Frontal cortex (tissue), 4 donors: Measurements from ENCODE around the gene ZBTB7B. TPM values are rescaled to one million over a fixed set of nuclear protein-coding genes. Genes with fewer than 3 reads are reported as not detected.

Source experiments
- DNase-seq, 2 donors: peaks; one replicate each; pipeline ENCODE4 v3.0.0; 2012; ENCODE audit warnings: low spot score in 2 of 2
- FAIRE-seq: peaks from 2 replicates; lab custom pipeline; 2012; peaks lifted over from hg19 to GRCh38; lab: Jason Lieb, UNC
- total RNA-seq: library from RNA; depleted of rRNA; stranded (reverse); fragments of >200 nt; gene quantifications from one replicate; pipeline ENCODE4 v1.2.3, GENCODE V29; 2014
- donor health status: control.
- donor health status: control.
- donor health status: control.

The ZBTB7B gene
- 0.82 TPM for total RNA-seq

DNA sequence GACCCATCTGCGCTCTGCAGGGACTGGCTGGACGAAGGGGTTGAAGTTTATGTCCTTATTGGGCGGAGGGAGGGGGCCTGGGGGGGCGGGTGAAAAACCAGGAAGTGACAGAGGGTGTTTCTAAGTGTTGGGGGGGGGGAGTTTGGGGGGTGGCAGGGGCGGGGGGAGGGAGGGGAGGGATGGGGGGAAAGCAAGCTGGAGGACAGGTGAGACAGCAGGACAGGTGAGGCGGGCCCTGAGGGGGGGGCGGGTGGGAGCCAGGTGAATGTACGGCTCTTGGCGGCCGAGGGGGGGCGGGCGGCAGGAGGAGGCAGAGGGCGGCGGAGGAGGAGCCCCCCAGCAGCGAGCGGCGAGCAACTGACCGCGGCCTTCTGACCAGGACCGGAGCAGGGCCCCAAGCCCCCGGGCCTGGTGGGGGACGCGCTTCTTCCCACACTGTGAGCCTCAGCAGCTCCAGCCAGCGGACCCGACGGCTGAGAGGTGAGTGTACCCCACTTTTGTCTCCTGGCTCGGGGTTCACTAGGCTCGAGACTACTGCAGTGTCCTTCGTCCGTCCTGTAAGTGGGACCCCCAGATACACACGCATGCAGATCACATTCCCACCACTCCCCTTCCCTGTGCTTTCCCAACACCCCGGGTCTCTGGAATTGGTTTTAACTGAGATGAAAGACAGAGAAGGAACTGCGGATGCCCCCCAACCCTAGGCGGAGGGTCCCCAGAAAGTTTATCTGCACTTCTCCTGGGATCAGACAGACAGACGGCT, at the start of gene ZBTB7B:
Gene ZBTB7B (plus strand): TSS at position 339 of the 763 bp plus-strand sequence. CDS start 11,859 bp downstream, outside the sequence.
- no peak for FAIRE-seq
- peak; percentile 58 to 76 for DNase-seq

DNA sequence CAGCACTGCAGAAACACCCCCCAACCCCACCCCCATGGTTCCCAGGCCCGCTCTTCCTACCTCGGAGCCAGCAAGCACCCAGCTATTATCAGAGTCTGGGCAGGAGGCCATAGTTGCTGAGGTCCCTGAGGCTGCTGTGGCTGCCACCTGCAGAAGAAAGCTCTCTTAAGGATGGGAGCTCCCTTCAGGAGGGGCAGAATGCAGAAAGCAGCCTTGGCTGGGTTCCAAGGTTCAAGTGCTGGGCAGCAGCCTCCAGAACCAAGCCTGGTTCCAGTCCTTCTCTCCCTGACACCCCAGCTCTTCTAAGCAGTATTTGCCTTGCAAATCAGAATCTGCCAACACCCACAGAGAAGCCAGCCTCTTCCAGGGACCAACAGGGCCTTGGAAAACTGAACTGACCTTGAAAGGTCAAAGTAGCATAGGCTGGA, 49.0 kb upstream of the ZBTB7B start:
- DNase-seq, result no peak
- FAIRE-seq, result no peak

DNA sequence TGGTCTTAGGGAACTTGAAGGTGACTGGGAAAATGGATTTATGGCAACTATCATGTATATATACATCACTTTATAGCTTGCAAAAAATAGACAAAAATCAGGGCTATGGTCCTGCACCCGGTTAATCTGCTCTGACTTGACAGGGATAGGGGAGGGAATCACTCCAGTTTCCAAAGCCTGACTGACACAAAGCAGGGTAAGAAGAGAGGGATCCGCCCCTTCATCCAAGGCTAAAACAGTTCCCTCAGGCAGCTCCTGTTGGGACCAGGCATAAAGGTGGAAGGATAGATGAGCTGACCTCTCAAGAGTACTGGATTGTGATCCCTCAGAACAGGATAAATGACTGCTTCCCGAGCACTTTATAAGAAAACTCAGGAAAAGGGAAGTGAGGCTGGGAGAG, 48.1 kb upstream of the ZBTB7B start:
- FAIRE-seq (no peak), DNase-seq (no peak)

DNA sequence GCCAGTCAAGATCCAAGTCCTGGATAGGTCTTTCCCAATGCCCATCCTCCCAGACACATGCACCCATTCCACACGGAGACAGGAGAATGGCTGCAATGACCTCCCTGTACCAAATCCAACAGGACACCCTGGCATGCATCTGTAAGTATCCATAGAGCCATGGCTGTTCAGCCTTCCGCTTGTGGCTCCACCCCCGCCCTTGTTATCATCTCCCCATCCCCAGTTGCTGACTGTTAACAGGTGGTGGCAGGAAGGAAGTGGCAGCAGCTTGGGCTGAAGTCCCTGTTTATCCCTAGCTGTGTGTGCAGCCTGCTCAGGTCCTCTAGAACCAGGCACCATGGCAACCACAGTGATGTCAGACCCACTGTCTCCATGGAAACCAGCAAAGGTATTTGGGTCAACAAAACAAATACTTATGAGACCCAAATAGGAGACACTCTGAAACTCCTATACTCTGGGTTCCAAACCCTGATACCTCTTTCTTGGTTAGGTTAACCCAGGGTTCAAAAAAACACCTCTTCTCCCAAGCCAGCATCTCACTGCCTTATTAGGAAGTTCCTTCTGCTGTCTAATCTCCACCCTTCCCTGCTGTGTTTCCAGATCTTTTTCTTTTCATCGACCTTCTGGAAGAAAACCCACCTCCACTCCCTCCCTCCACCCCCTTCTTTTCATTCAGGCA, 47.4 kb upstream of the ZBTB7B start:
- no peak for FAIRE-seq

DNA sequence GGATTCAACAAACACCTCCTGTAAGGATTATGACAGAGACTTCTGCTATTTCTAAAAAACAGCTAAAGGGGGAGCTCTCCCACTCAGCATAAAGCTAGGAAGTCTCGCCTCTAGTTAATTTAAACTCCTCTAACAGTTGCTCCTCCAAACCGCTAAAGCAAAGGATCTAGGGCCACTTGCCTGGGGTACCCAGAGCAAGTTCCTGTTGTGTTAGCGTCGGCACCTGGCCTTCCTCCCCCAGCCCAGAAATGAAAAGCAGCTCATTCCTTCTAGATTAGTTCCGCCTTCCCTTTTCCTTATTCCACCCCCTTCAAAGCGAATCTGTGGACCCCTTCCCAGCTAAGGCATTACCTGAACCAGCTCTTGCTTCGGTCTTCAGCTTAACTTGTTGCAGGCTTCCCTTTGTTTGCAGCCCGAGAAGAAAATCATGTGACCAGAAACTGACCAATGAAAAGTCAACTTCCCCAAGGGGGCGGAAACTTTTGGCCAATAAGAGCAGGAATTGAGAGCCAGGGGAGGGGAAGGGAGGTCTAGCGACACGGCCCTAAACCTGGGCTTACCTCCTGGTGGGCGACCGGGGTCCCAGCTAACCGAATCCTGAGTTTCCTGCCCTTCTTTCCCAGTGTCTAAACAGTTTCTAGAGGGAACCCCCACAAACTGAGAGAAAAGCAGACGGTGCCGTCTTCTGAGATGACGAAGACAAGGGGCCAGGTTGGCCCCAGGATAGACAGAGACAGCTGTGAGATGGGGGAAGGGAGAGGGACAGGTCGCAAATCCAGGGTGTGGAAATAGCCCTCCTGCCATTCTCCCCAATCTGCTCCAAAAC, 46.7 kb upstream of the ZBTB7B start, which contains the start of gene PBXIP1:
Gene PBXIP1 (minus strand): TSS at position 382 of the 826 bp plus-strand sequence. CDS start 2,378 bp downstream, outside the sequence.
- DNase-seq (peak; percentile 89 to 90), FAIRE-seq (no peak)

More for the DNA sequence above, 47.4 kb upstream of the ZBTB7B start:
- DNase-seq, result peak in 1 of 2 donors; percentile 70

DNA sequence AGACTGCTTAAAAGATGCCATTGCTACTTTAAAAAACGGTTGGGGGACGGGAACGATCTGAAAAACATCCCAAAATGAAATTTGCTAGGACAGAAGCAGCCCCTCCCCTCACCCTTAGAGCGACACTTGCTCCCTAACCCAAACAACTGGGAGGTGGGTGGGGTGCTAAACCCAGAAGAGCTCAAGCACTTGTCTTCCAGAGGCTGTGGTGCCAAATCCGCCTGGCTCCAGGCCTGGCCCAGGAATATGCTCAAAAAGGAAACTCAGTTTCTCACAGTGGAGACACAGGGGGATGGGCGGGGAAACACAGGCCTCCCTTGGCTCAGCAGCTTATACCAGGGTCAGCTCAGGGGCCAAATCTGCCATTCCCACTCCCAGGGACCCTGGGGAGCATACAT, 46.1 kb upstream of the ZBTB7B start:
- no peak for FAIRE-seq
- DNase-seq, result no peak

DNA sequence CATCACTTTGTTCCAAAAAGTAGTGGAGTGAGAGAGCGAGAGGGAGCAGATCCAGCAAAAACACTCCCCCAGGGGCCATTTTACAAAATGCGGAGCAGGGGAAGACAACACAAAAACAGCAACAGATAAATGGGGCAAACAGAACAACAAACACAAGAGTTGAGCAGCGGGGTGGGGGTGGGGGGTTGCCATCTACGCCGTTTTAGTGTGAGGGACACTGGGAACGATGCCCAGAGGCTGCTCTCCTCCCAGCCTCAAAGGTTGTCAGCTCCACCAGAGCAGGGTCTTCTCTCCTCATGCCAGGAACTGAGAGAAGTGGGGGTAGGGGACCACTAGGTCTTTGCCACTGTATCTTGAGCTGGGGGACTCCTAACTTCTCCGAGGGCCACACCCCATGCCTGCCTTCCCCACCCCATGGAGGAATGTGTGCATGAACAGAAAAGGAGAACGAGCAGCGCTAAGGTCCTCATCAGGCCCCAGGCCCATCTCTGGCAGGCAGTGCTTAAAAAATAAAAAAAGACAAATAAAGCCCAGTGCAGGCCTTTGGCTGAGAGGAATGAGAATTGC, 45.4 kb upstream of the ZBTB7B start:
- no peak for DNase-seq
- no peak for FAIRE-seq

DNA sequence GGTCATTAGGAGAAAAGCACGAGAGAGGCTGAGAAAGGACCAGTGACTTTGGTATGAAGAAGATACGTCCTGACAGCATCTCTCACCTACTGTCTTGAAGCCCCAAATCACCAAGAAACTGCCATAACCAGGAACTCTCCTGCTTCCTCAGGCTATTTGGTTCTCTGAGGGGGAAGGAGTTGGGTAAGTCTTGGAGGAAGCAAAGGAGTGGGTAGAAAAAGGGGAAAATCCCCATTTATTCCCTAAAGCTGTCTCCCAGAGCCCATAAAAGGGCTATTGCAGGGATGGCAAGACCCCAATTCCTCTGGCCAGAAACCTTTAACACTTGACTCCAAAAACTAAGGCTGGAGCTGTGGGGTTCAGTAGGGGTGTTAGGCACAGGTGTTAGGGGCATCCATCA, 44.6 kb upstream of the ZBTB7B start:
- no peak for DNase-seq
- FAIRE-seq, result no peak

DNA sequence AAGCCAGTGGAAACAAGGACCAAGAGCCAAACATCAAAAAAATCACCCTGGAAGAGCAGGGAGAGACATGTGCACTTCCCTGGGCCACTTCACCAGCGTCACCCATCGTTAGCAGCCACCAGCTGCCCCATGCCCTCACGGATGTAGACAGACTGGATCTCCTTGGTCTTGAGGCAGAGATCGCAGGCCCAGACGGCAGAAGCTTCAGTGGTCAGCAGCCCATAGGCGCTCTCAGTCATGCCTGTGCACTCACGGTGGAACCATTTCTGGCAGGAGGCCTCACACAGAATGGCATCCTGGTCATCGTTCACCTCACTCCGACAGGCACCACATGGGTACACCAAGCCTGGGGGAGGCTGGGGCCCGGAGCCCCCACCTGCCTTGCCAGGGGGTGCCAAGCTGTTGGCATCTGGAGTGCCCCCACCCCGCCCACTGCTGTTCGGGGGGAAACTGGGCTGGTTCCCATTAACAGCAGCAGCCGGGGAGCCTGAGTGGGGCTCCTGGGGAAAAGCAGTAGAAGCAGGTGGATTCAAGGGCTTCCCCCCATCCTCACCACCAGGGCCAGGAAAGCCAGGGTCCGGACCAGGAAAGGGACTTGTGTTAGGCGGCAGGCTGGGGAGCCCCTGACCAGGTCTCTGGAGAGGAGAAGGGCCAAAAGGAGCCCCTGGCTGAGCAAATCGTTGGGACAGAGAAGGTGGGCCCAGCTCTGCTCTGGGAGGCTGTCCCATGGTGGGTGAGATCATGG, 43.7 kb upstream of the ZBTB7B start:
- FAIRE-seq (no peak), DNase-seq (no peak)

DNA sequence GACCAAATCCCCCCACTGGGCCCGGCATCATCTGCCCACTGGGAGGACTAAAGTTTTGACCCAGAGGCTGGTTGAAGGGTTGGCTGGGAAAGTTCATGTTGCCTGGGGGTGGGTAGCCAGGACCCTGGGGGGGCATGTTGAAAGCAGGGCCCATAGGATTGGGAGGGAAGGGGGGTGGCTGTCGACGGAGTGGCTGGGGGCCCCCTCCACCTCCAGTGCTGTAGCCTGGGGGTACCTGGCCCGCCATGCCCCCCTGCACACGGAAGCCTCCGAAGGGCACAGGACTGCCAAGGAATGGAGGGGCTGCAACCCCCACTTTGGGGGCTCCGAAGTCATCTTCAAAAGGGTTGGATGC, 43.2 kb upstream of the ZBTB7B start:
- no peak for DNase-seq
- FAIRE-seq, result no peak

DNA sequence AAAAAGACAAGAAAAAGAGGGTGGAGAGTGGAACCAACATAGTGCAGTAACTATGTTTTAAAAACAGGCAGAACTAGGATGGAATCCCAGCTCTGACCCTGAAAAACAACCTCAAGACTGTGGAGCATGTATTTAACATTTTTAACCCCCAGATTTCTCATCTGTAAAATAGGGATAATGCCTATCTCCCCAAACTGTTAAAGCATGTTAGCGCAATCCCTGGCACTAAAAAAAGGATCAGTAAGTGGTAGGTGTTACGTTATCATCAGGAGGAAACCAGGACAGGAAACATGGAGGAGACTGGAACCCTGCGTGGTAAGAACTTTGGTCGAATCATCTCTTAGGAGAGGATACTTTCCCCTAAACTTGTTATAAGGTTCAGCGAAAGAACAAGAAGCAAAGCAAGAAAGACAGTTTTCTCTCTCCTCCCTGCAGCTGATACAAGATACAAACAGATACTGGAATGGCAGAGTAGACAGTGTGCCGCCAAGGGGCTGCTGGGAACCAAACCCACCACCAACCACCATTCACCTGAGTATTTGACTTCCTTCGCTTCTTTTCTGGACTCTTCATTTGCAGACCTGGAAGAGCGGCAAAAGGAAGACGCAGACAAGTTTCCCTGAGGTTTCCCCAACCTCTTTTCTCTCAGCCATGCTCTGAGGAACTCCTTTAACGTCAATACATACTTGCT, 42.0 kb upstream of the ZBTB7B start:
- FAIRE-seq (no peak), DNase-seq (no peak)

DNA sequence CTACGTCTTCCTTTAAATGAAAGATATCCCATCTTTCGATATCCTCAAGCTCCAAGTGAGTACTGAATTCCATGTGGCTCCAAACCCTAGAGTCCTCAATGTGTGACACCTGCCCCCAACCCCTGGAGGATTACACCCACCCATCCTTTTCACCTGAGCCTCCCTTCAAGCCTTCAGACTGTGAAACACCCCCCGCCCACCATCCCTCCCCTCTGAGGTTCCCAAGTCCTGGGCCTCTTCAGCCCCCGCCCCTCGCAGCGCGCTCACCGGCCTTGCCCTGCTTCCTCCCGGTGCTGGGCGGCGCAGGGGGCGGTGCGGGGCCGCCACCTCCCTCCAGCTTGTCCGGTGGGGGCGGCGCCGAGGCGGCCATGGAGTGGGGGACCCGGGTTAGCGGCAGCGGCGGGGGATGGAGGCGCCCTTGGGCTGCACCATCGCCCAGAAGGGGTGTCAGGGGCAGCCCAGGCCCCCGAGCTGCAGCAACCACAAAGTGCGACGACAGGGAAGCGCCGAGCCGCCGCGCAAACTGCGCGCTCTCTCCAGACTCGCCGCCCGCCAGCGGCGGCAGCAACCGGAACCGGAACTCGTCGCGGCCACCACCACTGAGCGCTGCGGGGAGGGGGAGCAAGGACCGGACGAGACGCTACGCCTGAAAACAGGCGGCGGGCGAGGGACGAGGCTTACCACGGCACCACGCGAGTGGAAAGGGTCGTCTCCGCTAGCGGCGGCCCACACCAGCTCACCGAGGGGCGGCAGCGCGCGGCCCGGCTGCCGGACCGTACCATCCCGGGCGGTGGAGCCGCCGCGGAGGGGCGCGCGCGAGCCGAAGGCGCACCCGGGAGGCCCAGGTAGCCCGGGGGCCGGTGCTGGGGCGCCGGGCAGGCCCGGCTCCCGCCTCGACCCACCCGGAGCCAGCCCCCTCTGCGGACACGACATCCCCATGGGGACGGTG, 41.1 kb upstream of the ZBTB7B start, which contains the start of gene PYGO2:
Gene PYGO2 (minus strand): TSS at position 576 of the 949 bp plus-strand sequence. CDS start 206 bp downstream, at position 370.
- DNase-seq (peak; percentile 89 to 92), FAIRE-seq (no peak)

DNA sequence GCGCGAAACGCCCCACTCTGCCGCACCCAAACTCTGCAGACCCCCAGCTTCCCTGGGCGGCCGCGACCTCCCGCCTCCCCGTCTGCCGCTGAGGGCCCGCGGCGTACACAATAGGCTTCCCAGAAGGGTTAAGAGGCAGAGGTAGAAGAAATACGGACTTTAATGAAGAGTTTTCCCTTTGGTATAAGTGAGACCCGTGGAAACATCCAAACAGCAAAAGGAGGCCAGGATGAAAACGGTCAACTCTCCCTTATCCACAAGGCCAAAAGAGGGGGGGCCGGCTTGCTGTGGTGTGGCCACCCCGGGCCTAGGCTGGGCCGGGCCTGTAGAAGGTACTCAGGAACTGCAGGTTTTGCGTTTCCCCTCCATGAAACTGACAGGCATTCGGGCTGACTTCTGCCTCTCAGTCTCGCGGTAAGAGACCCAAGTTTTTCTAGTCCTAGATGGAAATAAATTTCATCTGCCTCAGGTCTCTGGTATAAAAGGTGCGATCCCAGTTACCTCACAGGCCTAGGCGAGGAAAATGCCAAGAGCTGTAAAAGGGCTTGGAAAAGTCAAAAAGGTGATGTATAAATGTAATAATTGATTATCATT, 40.3 kb upstream of the ZBTB7B start:
- DNase-seq (peak in 1 of 2 donors; percentile 49), FAIRE-seq (no peak)

DNA sequence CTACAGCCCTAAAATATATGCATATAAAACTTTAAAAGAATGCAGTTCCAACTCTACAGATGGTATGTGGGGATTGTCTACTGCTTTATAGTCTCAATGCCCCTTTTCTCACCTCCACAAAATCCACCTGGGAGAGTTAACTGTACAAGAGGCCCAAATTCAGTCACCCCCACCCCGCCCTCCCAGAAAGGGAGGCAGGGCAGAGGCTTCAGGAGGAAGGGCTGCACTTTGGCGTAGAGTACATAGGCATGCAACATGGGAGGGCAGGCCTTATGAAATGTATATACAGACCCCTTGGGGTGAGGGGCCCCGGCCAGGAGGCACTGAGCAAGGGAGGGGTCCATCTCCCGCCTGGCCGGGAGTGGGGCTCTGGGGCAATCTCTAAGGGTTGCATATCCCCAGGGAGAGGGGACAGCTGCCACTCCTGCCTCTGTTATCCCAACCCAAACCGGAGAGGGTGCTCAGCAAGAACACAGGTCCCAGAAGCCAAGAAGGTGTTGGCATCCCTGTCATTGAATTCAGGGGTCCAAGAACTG, 39.7 kb upstream of the ZBTB7B start:
- FAIRE-seq, result no peak

DNA sequence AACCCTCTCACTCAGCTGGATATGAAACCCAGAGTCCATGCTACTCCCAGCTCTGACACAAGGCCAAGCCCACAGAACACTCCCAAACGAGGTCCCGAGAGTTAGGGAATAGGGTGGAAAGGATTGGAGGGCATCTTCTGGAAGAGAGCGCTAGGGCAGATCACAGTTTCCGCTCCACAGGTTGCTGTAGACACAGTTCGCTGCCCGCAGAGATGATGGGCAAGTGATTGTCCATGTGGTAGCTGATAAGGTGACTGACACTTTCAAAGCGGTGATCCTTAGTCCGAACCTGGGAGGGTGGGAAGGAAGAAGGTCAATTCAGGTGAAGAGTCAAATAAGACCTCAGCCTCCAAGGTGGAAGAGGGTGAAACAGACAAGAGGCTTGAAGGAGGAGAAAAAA, 39.0 kb upstream of the ZBTB7B start:
- DNase-seq (no peak), FAIRE-seq (no peak)

More for the DNA sequence above, 39.7 kb upstream of the ZBTB7B start:
- no peak for DNase-seq

DNA sequence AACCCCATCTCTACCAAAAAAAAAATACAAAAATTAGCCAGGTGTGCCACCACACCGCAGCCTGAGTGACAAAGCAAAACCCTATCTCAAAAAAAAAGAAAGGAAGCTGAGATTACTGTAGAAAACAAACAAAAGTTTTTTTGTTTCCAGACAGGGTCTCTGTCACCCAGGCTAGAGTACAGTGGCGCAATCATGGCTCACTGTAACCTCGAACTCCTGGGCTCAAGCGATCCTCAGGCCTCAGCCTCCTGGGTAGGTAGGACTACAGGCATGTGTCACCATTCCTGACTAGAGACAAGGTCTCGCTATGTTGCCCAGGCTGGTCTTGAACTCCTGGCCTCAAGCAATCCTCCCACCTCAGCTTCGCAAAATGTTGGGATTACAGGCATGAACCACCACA, 38.2 kb upstream of the ZBTB7B start:
- DNase-seq, result no peak
- FAIRE-seq, result no peak

DNA sequence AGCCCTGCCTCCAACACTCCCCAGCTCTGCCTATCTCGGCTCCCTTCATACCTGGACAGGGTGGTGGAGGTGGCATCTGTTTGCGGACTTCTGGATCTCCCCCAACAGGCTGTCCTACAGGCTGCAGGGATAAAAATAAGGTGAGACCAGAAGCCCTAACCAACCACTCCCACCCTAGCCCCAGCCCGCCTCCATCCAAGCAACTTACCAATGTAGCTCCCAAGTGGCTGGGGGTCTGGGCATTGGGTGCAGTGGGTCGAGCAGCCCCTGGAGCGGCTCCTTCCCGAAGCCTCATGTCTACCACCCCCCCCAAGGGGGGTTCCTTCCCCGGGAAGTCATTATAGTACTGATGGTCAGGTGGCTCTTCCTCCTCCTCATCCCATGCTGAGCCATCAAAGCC, 36.5 kb upstream of the ZBTB7B start:
- DNase-seq, result no peak

More for the DNA sequence above, 36.5 kb upstream of the ZBTB7B start:
- no peak for FAIRE-seq
